RWPE1 (cell line): Measurements from ENCODE around the gene RAC3.

ENCODE experiments used
- CTCF ChIA-PET: fragments of 350-600 bp; sonication (Branson Sonifier 250); formaldehyde crosslinking; extraction: SDS; loops from one replicate; lab custom pipeline; 2021; lab: Yijun Ruan, JAX
- POLR2A ChIA-PET: fragments of 400-600 bp; formaldehyde crosslinking; extraction: SDS; loops from one replicate; lab custom pipeline; 2020; ENCODE audit warnings: antibody characterized with exemption; ENCODE audit not compliant: low non-redundant PET; lab: Yijun Ruan, JAX
- DNase-seq: peaks from one replicate; pipeline ENCODE4 v3.0.0; 2012; ENCODE audit warnings: low spot score
- H3K27ac ChIP-seq: fragments of 450-650 bp; 2 replicates; pipeline ENCODE4 v1.5.1; 2017
- TF ChIP-seq, protein P1 (sequence below): fragments of 450-650 bp; conservative IDR thresholded peaks from 2 replicates; pipeline ENCODE4 v1.5.1; 2017; ENCODE audit warnings: low read depth, mild to moderate bottlenecking

RAC3 gene

DNA sequence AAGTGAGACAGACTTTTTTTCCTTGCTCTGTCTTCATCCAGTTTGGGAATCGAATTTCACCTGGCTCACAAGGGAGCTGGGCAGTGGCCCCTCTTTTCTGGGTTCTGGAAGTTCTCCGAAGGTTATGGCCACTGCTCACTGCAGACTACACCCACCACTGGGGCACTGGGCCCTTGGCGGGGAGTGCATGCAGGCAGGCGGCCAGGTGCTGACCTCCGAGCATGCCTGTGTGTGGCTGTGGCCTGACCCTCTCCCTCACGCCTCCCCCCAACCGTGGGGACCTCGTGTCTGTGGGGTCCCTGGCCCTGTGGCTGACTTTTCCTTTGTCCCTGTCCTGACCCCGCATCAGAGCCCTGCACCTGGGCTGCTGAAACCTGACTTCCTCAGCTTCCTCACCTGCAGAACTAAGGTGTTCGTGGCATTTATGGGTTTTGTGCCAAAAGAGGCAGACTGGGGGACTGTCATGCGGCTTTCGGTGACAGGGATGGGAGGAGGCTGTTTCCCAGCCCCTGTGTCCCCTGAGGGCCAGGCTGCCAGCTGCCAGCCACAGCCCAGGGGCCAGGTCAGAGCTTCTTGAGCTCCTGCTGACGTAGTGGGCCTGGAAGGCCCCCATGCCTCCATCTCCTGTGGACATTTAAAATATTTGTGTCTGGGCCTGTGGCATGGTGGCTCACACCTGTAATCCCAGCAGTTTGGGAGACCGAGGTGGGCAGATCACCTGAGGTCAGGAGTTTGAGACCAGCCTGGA lies 32.6 kb upstream of the RAC3 start:
- TF ChIP-seq, protein P1, sequence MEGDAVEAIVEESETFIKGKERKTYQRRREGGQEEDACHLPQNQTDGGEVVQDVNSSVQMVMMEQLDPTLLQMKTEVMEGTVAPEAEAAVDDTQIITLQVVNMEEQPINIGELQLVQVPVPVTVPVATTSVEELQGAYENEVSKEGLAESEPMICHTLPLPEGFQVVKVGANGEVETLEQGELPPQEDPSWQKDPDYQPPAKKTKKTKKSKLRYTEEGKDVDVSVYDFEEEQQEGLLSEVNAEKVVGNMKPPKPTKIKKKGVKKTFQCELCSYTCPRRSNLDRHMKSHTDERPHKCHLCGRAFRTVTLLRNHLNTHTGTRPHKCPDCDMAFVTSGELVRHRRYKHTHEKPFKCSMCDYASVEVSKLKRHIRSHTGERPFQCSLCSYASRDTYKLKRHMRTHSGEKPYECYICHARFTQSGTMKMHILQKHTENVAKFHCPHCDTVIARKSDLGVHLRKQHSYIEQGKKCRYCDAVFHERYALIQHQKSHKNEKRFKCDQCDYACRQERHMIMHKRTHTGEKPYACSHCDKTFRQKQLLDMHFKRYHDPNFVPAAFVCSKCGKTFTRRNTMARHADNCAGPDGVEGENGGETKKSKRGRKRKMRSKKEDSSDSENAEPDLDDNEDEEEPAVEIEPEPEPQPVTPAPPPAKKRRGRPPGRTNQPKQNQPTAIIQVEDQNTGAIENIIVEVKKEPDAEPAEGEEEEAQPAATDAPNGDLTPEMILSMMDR, result no peak
- no peak for DNase-seq
- H3K27ac ChIP-seq, result peak overlapping the region; percentile 18
- POLR2A ChIA-PET, result no interaction called here
- CTCF ChIA-PET, result no interaction called here

DNA sequence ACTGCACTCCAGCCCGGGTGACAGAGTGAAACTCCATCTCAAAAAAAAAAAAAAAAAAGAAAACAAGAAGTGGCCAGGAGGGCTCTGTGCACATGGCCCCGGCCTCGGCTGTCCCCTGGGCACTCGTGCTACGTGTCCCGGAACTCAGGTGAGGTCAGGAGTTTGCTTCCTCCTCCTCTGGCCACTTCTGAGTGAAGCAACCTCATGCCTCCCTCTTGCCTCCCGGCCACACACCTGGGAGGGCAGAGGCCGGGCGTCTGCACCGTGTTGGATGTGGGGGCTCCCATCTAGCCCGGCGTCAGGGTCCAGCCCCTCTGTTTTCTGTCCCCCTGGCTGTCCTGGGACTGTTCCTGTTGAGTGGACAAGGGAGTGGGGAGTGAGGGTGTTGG lies 31.9 kb upstream of the RAC3 start:
- CTCF ChIA-PET, result no interaction called here
- POLR2A ChIA-PET, result no interaction called here
- TF ChIP-seq, protein P1, result no peak
- no peak for DNase-seq
- peak overlapping the region; percentile 9; the same call in 1 of the 2 replicates for H3K27ac ChIP-seq

DNA sequence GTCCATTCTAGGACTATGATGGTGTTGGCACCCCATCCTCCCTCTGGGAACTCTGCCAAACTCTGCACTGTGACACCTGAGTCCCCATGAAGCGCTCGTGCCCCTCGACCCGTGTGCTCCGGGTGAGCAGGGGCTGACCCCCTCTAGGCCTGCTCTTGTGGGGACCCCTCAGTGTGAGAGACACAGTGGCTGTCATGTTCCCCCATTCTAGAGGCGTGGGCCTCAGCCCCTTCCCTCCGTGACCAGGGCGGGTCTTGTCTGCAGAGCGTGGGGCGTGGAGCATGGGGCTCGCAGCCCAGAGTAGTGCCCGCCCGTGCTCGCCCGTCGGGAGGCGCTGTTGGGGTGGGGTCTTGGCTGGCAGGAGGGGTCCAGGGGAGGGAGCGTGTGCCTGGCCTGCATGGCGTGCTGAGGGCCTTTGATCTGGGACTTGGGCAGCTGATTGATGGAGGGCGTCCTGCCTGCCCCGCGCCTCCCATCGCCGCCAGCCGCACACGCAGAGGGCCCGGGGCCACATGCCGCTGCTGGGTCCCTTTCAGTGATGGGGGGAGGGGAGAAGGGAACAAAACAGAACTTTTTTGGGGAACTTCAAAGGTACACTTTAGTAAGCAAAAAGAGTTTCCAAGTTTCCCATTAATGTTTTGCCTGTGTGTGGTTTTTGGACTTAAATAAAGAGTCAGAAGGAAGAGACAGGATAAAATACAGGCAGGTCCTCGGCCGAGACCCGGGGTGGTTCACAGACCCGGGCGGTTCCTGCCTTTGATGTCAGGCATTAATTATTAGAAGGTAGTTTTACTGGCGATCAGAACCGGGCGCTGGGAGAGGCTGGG lies 31.3 kb upstream of the RAC3 start:
- H3K27ac ChIP-seq, result peak overlapping the region; percentile 9
- TF ChIP-seq, protein P1, result no peak
- no peak for DNase-seq
- ChIA-PET CTCF (no interaction called here), POLR2A (no interaction called here)

DNA sequence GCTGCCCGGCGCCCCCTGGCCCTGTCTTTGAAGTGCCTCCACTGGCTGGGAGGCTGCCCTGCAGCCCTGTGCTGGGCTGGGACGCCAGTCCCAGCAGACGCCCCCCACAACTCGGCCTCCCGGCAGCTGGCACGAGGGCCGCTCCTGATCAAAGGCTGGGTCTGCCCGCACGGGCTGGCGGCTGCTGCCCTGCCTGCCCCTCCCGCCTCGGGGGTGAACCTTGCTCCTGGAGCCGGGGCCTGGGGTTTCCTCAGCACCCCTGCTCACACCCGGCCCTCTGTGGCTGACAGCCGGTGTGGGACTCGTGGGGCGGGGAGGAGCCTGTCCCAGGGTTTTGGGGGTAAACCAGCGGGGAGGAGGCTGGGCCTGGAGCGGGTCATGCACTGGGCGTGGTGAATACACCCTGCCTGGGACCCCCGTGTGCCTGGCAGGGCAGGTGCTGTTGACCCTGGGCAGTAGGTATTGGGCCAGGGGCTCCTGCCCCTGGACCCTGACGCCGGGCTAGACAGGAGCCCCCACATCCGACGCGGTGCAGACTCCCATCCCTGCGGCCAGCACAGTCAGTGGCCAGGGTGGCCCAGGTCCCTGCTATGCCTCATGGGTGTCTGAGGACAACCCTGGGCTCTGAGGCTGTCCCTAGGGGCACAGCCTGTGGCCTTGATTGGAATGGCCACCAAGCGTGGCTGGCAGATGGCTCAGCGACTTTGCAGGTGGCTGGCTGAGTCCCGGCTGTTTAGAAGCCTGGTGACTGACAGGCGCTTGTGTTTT lies 30.5 kb upstream of the RAC3 start:
- CTCF ChIA-PET, result interaction anchor here (0.6 to 0.7 kb wide), 2 partner anchors 28 to 42 kb away, joined by 3 read pairs; no protein-coding TSS in a partner anchor
- no peak for DNase-seq
- TF ChIP-seq, protein P1, result no peak
- POLR2A ChIA-PET, result no interaction called here
- peak overlapping the region; percentile 9 for H3K27ac ChIP-seq

DNA sequence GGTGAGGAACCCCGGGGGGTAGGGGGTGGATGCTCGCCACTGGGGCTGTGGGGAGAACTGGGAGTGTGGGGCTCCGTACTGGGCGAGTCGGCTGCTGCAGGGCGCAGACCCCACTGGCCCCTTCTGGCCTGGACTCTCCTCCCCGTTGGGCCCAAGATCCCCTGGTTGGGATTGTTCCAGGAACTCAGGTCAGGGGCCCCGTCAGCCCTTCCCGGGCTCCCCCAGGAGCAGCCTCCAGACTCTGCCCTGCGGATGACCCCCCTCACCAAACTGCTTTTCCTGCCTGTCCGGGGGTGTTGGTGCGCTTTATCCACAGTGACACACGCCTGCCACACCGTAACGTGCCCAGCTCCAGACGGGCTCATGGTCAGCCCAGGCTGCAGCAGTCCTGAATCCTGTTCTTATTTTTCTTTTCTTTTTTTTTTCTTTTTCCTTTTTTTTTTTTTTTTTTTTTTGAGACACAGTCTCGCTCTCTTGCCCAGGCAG lies 29.9 kb upstream of the RAC3 start:
- peak overlapping the region; percentile 9 for H3K27ac ChIP-seq
- DNase-seq, result no peak
- ChIA-PET CTCF (interaction anchor here (0.7 kb wide), 1 partner anchor 42 kb away, joined by 3 read pairs; no protein-coding TSS in a partner anchor), POLR2A (no interaction called here)
- TF ChIP-seq, protein P1, result no peak
